Endothelial cell of umbilical vein (primary cell): Measurements from ENCODE around the gene ERCC1. TPM values are rescaled to one million over a fixed set of nuclear protein-coding genes. Genes with fewer than 3 reads are reported as not detected.

ENCODE experiments used
- BruUV-seq: library from RNA; stranded (reverse); fragments of 400-500 nt; replicated peaks from 2 replicates; lab custom pipeline; 2021; lab: Mats Ljungman, UMichigan
- CTCF ChIA-PET: fragments of 300-600, 350-600 bp; sonication (Branson Sonifier 250); formaldehyde crosslinking; loops from one replicate; lab custom pipeline; 2021; ENCODE audit warnings: antibody characterized with exemption, inconsistent platforms; lab: Charles Lee
- POLR2A ChIA-PET: fragments of 300-600, 350-600 bp; sonication (Branson Sonifier 250); formaldehyde crosslinking; loops from one replicate; lab custom pipeline; 2021; ENCODE audit warnings: antibody characterized with exemption, inconsistent platforms; lab: Charles Lee
- DNase-seq: peaks from one replicate; pipeline ENCODE4 v3.0.0-alpha.2; 2011; ENCODE audit warnings: low read depth, low spot score
- FAIRE-seq: peaks from 2 replicates; lab custom pipeline; 2011; peaks lifted over from hg19 to GRCh38; lab: Jason Lieb, UNC
- H2AFZ ChIP-seq: 2 replicates; pipeline ENCODE4 v1.6.0; 2012; ENCODE audit warnings: low read depth, low read length, control low read depth, inconsistent platforms
- H3K27ac ChIP-seq: 2 replicates; pipeline ENCODE4 v1.5.1; 2011; ENCODE audit warnings: low read depth, mild to moderate bottlenecking, control low read depth, low read length, moderate library complexity; ENCODE audit not compliant: insufficient read depth
- H3K27me3 ChIP-seq, 2 experiments: 2 replicates each; pipeline versions ENCODE4 v1.6.0 to v1.6.1; 2011; ENCODE audit warnings: low read length in 2 of 2, mixed read lengths in 1 of 2; ENCODE audit not compliant: control insufficient read depth in 2 of 2, insufficient read depth in 2 of 2
- H3K36me3 ChIP-seq, 2 experiments: 2 replicates in 1 of 2; 3 replicates in 1 of 2; pipeline ENCODE4 v1.5.1; 2011; ENCODE audit warnings: low read length in 2 of 2, mild to moderate bottlenecking in 1 of 2, moderate library complexity in 1 of 2; ENCODE audit not compliant: control insufficient read depth in 2 of 2, insufficient read depth in 2 of 2; ENCODE audit errors: extremely low read depth in 1 of 2
- H3K4me1 ChIP-seq: 3 replicates; pipeline ENCODE4 v1.5.1; 2011; ENCODE audit warnings: mild to moderate bottlenecking, low read length; ENCODE audit not compliant: control insufficient read depth, insufficient read depth; ENCODE audit errors: extremely low read depth
- H3K4me2 ChIP-seq: 2 replicates; pipeline ENCODE4 v1.6.1; 2011; ENCODE audit warnings: low read length, control low read depth, mixed read lengths; ENCODE audit not compliant: insufficient read depth
- H3K4me3 ChIP-seq, 3 experiments: fragments of 200-600 bp in 1 of 3; sonication (generic), shearing (Covaris generic) in 1 of 3; replicated peaks in 1 of 3; 2 replicates each; pipeline ENCODE4 v1.5.1; 2011 to 2016; ENCODE audit warnings: control low read depth in 3 of 3, low read length in 3 of 3, mild to moderate bottlenecking in 2 of 3, inconsistent platforms in 1 of 3, low read depth in 1 of 3, moderate library complexity in 1 of 3; ENCODE audit not compliant: insufficient read depth in 1 of 3
- H3K79me2 ChIP-seq: 2 replicates; pipeline ENCODE4 v1.6.0; 2012; ENCODE audit warnings: low read length, inconsistent platforms; ENCODE audit not compliant: control insufficient read depth, insufficient read depth
- H3K9ac ChIP-seq: replicated peaks from 2 replicates; pipeline ENCODE3; 2011; ENCODE audit warnings: low read length, control low read depth; ENCODE audit not compliant: insufficient read depth; ENCODE audit errors: extremely low read depth
- H3K9me1 ChIP-seq: replicated peaks from 3 replicates; pipeline ENCODE4 v1.6.0; 2011; ENCODE audit warnings: mild to moderate bottlenecking, low read length; ENCODE audit not compliant: control insufficient read depth, insufficient read depth; ENCODE audit errors: extremely low read depth
- H3K9me3 ChIP-seq: replicated peaks from 2 replicates; pipeline ENCODE4 v1.5.1; 2012; ENCODE audit warnings: low read length, inconsistent platforms; ENCODE audit not compliant: control insufficient read depth, insufficient read depth
- H4K20me1 ChIP-seq: replicated peaks from 2 replicates; pipeline ENCODE3; 2011; ENCODE audit warnings: mild to moderate bottlenecking, low read length; ENCODE audit not compliant: control insufficient read depth, insufficient read depth; ENCODE audit errors: extremely low read depth
- EZH2 ChIP-seq: IDR thresholded peaks from 2 replicates; pipeline ENCODE4 v1.6.1; 2012; ENCODE audit warnings: borderline replicate concordance, low read depth, mild to moderate bottlenecking, moderate library complexity, low read length, inconsistent platforms; ENCODE audit not compliant: severe bottlenecking
- FOS ChIP-seq: IDR thresholded peaks from 2 replicates; pipeline ENCODE4 v1.6.1; 2011; ENCODE audit warnings: mild to moderate bottlenecking, low read length, moderate library complexity, borderline replicate concordance; ENCODE audit not compliant: insufficient read depth
- GATA2 ChIP-seq: IDR thresholded peaks from 2 replicates; pipeline ENCODE4 v1.7.0; 2011; ENCODE audit warnings: low read depth, mild to moderate bottlenecking, moderate library complexity, mixed read lengths, low read length; ENCODE audit not compliant: insufficient read length, insufficient read depth
- JUN ChIP-seq: IDR thresholded peaks from 2 replicates; pipeline ENCODE4 v1.6.1; 2011; ENCODE audit warnings: borderline replicate concordance, low read depth; ENCODE audit not compliant: insufficient read length, insufficient read depth
- MYC ChIP-seq: IDR thresholded peaks from one replicate; pipeline ENCODE4 v1.6.1; 2011; ENCODE audit warnings: mild to moderate bottlenecking, low read depth, low read length
- POLR2A ChIP-seq: IDR thresholded peaks from 2 replicates; pipeline ENCODE4 v1.6.1; 2012; ENCODE audit warnings: low read depth, mild to moderate bottlenecking, control low read depth, low read length
- POLR2AphosphoS5 ChIP-seq: IDR thresholded peaks from 2 replicates; pipeline ENCODE4 v1.6.1; 2012; ENCODE audit warnings: low read depth, mild to moderate bottlenecking, control low read depth, low read length, moderate library complexity; ENCODE audit not compliant: insufficient read depth
- dilution Hi-C: fragments of 300-500 bp; cut with MboI; formaldehyde crosslinking; loops from one replicate; pipeline ENCODE4 v1.15.0; 2019; ENCODE audit warnings: low sequenced_read_pairs; ENCODE audit not compliant: extremely low pct_ligation_motif_present
- intact Hi-C: fragments of 100-400 bp; cut with micrococcal nuclease; formaldehyde crosslinking; loops from one replicate; pipeline ENCODE4 v1.10.0; 2022
- polyA plus RNA-seq, 4 experiments: library from polyadenylated mRNA; depleted of rRNA in 3 of 4; stranded (reverse) in 3 of 4; unstranded in 1 of 4; fragments of >200 nt; gene quantifications; 2 replicates each; pipeline versions ENCODE4 v1.2.1 to v1.2.3, GENCODE V29; 2011 to 2012; ENCODE audit warnings: missing spikeins in 1 of 4
- total RNA-seq: library from RNA; stranded (reverse); gene quantifications from 2 replicates; pipeline ENCODE4 v1.2.3, GENCODE V29; 2021
- TF ChIP-seq, protein P1 (sequence below), 2 donors: IDR thresholded peaks; 1 replicate in 1 of 2; 2 replicates in 1 of 2; pipeline ENCODE4 v1.5.1; 2011; ENCODE audit warnings: low read length in 2 of 2, mild to moderate bottlenecking in 2 of 2, moderate library complexity in 2 of 2, control low read depth in 1 of 2, inconsistent platforms in 1 of 2, low read depth in 1 of 2; ENCODE audit not compliant: insufficient read depth in 1 of 2; ENCODE audit errors: extremely low read depth in 1 of 2
- TF ChIP-seq, protein P2 (sequence below): IDR thresholded peaks from 2 replicates; pipeline ENCODE4 v1.6.1; 2011; ENCODE audit not compliant: insufficient read depth, insufficient read length

The ERCC1 gene
- total and polyA plus RNA-seq, 2 donors (not counting 3 experiments of a cell fraction or from before 2014, with no cell fraction given) = 81.8 to 126 TPM

DNA sequence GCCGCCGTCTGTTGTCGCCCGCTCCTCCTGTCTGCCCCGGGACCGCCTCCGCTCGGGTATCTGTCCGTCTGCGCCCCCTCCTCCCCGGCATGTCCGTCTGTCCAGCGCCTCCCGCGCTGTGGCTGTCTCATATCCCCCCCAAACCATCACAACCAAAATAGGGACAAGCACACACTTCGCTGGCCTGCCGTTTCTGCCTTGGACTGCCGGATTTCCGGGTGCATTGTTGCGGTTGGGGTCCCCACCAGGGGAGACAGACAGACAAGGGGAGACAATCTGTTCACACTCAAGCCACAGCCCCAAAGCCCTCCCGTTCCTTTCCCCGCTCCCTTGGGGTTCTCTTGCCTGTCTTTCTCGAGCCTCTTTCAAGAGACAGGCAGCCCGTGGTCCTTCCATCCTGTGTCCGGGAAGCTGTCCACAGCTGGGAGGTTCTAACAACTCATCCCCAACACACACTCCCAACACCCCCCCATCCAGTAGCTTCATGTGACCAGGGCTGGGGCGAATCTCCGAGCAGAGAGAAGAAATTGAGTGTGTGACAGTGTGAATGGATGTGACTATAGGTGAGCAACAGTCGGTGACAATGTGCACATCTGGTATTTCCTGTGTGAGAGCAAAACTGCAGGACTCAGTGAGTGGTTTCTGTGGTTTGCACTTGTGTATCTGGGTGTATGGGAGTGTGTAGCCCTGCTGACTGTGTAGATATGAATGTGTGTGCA, 27.6 kb upstream of the ERCC1 start:
- peak overlapping the region; percentile 60 for H2AFZ ChIP-seq
- peak overlapping the region; percentile 76 for H3K27ac ChIP-seq
- ChIA-PET POLR2A (no interaction called here), CTCF (interaction anchor here (1.1 to 7.3 kb wide), 2 partner anchors 12 to 27 kb away, joined by 6 to 58 read pairs; no protein-coding TSS in a partner anchor)
- H3K79me2 ChIP-seq = no peaks in the 10 kb centered on the region
- peak overlapping the region; percentile 92 for H3K9ac ChIP-seq
- H3K36me3 ChIP-seq = no peaks in the 10 kb centered on the region
- H3K4me2 ChIP-seq = peak overlapping the region; percentile 61
- BruUV-seq = TSS peak; percentile 92
- no peaks in the 10 kb centered on the region for H4K20me1 ChIP-seq
- H3K9me3 ChIP-seq = no peaks in the 10 kb centered on the region
- intact Hi-C loops (no loop called here), dilution Hi-C loops (no loop called here)
- TF ChIP-seq EZH2 (no peak), FOS (no peak), JUN (no peak), GATA2 (no peak), POLR2A (no peak), MYC (no peak), POLR2AphosphoS5 (no peak)
- TF ChIP-seq, protein P1, sequence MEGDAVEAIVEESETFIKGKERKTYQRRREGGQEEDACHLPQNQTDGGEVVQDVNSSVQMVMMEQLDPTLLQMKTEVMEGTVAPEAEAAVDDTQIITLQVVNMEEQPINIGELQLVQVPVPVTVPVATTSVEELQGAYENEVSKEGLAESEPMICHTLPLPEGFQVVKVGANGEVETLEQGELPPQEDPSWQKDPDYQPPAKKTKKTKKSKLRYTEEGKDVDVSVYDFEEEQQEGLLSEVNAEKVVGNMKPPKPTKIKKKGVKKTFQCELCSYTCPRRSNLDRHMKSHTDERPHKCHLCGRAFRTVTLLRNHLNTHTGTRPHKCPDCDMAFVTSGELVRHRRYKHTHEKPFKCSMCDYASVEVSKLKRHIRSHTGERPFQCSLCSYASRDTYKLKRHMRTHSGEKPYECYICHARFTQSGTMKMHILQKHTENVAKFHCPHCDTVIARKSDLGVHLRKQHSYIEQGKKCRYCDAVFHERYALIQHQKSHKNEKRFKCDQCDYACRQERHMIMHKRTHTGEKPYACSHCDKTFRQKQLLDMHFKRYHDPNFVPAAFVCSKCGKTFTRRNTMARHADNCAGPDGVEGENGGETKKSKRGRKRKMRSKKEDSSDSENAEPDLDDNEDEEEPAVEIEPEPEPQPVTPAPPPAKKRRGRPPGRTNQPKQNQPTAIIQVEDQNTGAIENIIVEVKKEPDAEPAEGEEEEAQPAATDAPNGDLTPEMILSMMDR (IDR thresholded peaks at IDR 0.05; ENCODE audit: extremely low read depth in 1 of 2, insufficient read depth in 1 of 2, low read depth in 1 of 2, low read length in 2 of 2) = no peak
- TF ChIP-seq, protein P2, sequence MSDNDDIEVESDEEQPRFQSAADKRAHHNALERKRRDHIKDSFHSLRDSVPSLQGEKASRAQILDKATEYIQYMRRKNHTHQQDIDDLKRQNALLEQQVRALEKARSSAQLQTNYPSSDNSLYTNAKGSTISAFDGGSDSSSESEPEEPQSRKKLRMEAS = no peak
- H3K9me1 ChIP-seq = no peaks in the 10 kb centered on the region
- FAIRE-seq (peak; percentile 49), DNase-seq (peak; percentile 29)
- H3K4me3 ChIP-seq = peak overlapping the region; percentile 4 to 61 (median 34)
- H3K27me3 ChIP-seq = no peaks in the 10 kb centered on the region
- H3K4me1 ChIP-seq = peaks cover 29% of the 10 kb centered on the region
